GM18873 (cell line): Measurements from ENCODE around the gene SLC6A5.

Experiments
- ATAC-seq: cut with Tn5 transposase; IDR thresholded peaks from one replicate; pipeline ENCODE4 v1.9.1; 2021; ENCODE audit warnings: mild to moderate bottlenecking, moderate library complexity, moderate number of reproducible peaks; ENCODE audit not compliant: unreplicated experiment, low FRiP score

Gene SLC6A5

DNA sequence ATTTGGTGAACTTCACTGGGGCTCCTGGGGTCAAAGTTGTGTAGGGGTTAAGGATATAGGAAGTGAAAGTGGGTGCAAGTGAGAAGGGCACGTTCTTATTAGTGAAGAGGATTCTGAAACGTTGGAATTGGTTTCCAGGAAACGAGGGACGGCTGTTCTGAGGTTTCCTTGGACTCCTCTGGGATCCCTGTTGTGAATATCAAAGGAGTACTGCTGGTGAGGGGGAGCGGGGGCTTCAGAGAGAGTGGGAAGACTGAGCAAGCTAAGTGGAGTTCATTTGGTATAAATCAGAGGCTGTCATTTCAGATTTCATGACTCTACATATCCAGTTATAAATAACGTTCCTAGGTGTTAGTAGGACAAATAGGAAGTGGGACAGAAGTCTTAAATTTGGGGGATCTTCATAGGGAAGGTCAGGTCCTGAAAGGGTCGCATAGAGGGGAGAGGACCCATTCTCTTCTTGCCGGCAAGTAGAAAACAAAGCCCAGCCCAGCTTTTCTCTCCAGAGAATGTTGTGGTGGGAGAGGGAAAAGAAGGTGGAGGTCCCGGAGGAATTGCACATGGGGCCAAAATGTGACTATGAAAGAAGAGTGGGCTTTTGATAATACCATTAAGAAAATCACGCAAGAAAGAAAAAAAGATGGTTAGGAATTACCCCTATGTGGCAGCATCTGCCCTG is 68.9 kb downstream of the SLC6A5 start:
- no peak for ATAC-seq

DNA sequence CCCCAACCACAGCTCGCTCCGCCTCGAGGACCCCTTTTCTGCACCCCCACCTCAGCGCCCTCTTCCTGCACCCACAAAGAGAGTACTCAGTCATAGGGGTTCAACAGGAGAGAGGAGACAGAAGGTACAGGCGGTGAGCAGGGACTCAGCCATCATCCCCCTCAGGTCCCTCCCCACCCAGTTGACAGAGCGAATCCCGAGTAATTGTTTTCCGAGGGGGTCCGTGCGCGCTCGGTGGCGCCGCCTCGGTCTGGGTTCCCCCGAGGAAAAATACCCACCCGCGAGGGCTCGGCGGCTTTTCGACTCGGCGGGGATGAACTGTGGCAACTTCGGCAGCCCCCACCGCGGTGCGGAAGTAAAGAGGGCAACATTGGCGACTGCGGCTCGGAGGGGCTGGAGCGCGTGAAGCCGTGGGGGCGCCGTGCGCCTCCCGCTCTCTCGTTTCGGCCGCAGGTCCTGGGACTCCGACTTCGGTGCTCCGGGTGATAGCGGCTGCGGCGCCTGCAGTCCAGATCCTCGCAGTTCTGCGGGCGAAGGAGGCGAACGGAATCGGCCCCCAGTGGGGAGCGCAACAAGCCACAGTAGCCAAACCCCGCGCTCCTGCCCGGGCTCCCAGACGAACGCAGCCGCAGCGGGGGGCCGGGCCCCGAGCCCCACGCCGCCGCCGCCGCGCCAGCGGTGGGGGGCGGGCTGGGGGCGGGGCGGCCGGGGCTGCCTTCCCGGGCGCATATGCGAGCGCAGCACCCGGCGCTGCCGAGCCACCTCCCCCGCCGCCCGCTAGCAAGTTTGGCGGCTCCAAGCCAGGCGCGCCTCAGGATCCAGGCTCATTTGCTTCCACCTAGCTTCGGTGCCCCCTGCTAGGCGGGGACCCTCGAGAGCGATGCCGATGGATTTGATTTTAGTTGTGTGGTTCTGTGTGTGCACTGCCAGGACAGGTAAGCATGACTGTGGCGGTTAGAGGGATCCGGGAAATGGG is 69.7 kb downstream of the SLC6A5 start, which contains the start of gene NELL1:
Gene NELL1, plus strand, starts transcription at position 743 of the 976 bp plus-strand sequence.
- ATAC-seq, result no peak

DNA sequence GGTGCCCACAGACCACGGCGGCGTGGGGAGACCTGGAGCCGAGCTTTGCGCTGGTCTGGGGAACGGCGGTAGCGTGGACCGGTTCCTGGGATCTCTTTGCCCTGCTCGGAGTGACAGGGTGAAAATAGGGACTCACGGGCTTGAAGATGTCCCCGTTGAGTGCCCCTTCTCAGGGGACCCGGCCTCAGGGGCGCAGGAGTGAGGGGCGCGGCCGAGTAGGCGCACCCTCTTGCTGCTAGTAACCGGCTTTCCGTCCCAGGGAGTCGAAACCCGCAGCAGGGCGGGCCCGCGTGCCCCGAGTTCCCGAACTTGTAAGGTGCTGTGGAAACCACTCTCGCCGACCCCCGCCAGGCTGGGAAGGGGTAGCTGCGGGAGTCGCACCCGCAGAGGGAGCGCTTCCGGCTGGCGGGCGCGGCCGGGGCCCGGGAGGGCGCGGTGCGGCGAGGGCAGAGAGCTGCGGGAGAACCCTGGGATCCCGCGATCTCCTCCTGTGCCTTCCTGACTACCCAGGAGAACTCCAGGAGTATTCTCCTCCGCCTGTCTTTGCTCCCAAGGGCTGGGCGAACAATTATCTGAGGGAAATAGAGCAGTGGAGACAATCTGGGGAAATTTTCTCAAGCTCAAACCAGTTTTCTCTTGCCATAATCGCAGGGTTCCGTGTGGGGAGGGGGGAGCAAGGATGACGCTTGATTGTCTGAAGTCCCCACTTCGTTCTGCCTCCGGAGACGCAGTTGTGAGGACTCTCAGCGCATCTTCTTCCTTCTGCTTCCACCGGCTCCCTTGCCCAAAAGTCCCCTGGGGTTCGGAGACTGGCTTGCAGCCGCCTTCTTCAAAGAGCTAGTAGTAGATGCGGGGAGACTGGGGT is 70.6 kb downstream of the SLC6A5 start:
- ATAC-seq, result no peak

DNA sequence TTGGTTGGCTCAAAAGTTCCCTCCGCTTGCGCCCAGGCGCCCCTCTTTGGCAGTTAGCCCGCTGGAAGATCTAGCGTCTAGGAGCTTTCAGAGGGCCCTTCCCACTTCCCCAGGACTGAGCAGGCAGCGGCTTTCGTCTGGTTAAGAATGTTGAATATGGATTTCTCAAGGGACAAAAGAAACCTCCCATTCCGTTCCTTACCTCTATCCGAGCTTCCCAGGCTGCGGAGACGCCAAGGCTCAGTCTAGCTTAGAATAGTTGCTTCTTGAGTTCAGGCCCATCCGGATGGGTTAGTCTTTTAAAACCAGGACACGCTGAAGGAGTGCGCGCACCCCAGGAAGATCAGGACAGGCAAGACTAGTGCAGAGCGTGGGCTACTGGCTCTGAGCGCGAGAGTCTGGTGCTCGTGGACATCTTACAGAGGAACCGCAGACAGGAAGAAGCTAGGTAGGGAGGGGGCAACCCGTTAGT is 71.6 kb downstream of the SLC6A5 start:
- ATAC-seq, result no peak

GRCh38 chr11:20671856-20672546 is 72.6 kb downstream of the SLC6A5 start:
- no peak for ATAC-seq

DNA sequence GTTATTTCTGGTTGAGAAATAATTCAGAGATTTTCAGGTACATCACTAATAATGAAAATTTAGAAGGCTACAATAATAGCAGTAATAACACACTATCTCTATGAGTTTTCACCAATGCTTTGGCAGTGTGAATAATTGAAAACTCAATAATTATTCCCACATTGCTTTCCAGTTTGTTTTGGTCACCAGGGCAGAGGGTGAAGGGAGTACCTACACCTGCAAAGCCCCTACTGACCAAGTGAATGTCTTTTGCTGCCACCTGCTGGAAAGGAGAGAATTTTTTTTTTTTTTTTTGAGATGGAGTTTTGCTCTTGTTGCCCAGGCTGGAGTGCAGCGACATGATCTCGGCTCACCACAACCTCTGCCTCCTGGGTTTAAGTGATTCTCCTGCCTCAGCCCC is 73.2 kb downstream of the SLC6A5 start:
- ATAC-seq, result no peak

DNA sequence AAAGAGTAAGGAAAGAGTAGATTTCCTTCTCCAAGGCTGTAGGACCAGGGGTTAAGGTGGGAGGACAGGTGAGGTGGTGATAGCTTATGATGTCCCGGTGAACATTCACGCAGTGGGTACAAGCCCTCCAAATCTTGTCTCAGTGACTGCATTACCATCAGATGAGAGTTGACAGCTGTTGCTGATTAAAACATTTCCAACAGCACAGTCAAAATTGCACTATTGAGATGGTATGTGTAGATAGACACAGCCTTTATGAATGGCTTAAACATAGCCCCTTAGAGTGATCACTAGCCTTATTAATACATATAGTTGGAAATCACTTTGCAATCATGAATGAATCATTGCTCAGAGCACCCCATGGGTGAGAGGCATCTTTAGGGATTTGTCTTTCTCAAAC is 77.2 kb downstream of the SLC6A5 start:
- no peak for ATAC-seq

DNA sequence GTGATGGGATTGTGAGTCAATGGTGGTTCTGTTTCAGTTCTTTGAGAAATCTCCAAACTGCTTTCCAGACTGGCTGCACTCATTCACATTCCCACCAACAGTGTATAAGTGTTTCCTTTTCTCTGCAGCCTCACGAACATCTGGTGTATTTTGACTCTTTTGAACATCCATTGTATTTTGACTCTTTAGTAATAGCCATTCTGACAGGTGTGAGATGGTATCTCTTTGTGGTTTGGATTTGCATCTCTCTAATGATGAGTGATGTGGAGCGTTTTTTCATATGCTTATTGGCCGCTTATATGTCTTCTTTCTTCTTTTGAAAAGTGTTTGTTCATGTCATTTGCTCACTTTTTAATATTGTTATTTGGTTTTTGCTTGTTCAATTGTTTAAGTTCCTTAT is 89.4 kb downstream of the SLC6A5 start:
- no peak for ATAC-seq

DNA sequence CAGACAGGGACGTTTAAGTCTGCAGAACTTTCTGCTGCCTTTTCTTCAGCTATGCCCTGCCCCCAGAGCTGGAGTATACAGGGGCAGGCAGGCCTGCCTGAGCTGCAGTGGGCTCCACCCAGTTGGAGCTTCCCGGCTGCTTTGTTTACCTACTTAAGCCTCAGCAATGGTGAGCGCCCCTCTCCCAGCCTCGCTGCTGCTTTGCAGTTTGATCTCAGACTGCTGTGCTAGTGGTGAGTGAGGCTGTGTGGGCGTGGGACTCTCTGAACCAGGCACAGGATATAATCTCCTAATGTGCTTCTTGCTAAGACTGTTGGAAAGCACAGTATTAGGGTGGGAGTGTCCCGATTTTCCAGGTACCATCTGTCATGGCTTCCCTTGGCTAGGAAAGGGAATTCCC is 108.5 kb downstream of the SLC6A5 start:
- ATAC-seq, result no peak
